HG03457 (cell line): ENCODE results near the gene FBLN1.

ENCODE experiments used
- ATAC-seq: cut with Tn5 transposase; IDR thresholded peaks from one replicate; pipeline ENCODE4 v1.9.1; 2021; ENCODE audit warnings: moderate number of reproducible peaks; ENCODE audit not compliant: unreplicated experiment

FBLN1 gene

GRCh38 chr22:45630436-45630835 is 127.8 kb downstream of the FBLN1 start:
- no peak for ATAC-seq

- no peak for ATAC-seq
Observed at GRCh38 chr22:45631140-45631840, 128.6 kb downstream of the FBLN1 start.

GRCh38 chr22:45631841-45632238 is 129.2 kb downstream of the FBLN1 start:
- ATAC-seq = no peak

GRCh38 chr22:45632791-45633515 is 130.3 kb downstream of the FBLN1 start:
- no peak for ATAC-seq

GRCh38 chr22:45636683-45637082 is 134.0 kb downstream of the FBLN1 start:
- ATAC-seq = no peak

- no peak for ATAC-seq
Observed at GRCh38 chr22:45638197-45638596, 135.5 kb downstream of the FBLN1 start.

- ATAC-seq = no peak
Observed at GRCh38 chr22:45638834-45639746, 136.4 kb downstream of the FBLN1 start.

- ATAC-seq = no peak
Observed at GRCh38 chr22:45639747-45640102, 137.0 kb downstream of the FBLN1 start.

- ATAC-seq = no peak
Observed at GRCh38 chr22:45640291-45640940, 137.7 kb downstream of the FBLN1 start.

- no peak for ATAC-seq
Observed at GRCh38 chr22:45640941-45641621, 138.4 kb downstream of the FBLN1 start.

GRCh38 chr22:45642986-45643385 is 140.3 kb downstream of the FBLN1 start:
- no peak for ATAC-seq

- no peak for ATAC-seq
Observed at GRCh38 chr22:45644714-45645113, 142.0 kb downstream of the FBLN1 start.

GRCh38 chr22:45645150-45645525 is 142.5 kb downstream of the FBLN1 start:
- ATAC-seq = no peak

GRCh38 chr22:45645526-45646414 is 143.1 kb downstream of the FBLN1 start:
- no peak for ATAC-seq

GRCh38 chr22:45647532-45648225 is 145.0 kb downstream of the FBLN1 start:
- ATAC-seq = no peak

- ATAC-seq = no peak
Observed at GRCh38 chr22:45648301-45649117, 145.8 kb downstream of the FBLN1 start.

GRCh38 chr22:45649809-45650208 is 147.1 kb downstream of the FBLN1 start:
- ATAC-seq = no peak

GRCh38 chr22:45650721-45651120 is 148.0 kb downstream of the FBLN1 start:
- ATAC-seq = no peak
